MCF 10A (cell line): ENCODE results near the gene ARHGEF4. TPM values are rescaled to one million over a fixed set of nuclear protein-coding genes. Genes with fewer than 3 reads are reported as not detected.

Experiments
- BruUV-seq: library from RNA; stranded (reverse); fragments of 400-500 nt; replicated peaks from 2 replicates; lab custom pipeline; 2021; lab: Mats Ljungman, UMichigan
- CTCF ChIA-PET: fragments of 300-600 bp; sonication (Branson Sonifier 250); formaldehyde crosslinking; extraction: SDS; loops from one replicate; lab custom pipeline; 2021; ENCODE audit warnings: antibody characterized with exemption, inconsistent platforms; lab: Yijun Ruan, JAX
- POLR2A ChIA-PET: fragments of 300-600, 350-650 bp; sonication (Branson Sonifier 250); formaldehyde crosslinking; extraction: SDS; loops from one replicate; lab custom pipeline; 2020; ENCODE audit warnings: antibody characterized with exemption, inconsistent platforms; lab: Yijun Ruan, JAX
- DNase-seq: peaks from one replicate; pipeline ENCODE4 v3.0.0-alpha.2; 2018; ENCODE audit not compliant: unreplicated experiment
- H3K27ac Mint-ChIP-seq: one replicate; pipeline ENCODE4 v1.8.0; 2022; ENCODE audit warnings: mild to moderate bottlenecking, low read depth, mixed read lengths; ENCODE audit not compliant: unreplicated experiment
- H3K27me3 Mint-ChIP-seq: one replicate; pipeline ENCODE4 v1.8.0; 2022; ENCODE audit warnings: mixed read lengths; ENCODE audit not compliant: insufficient read depth, unreplicated experiment
- H3K36me3 Mint-ChIP-seq: one replicate; pipeline ENCODE4 v1.8.0; 2022; ENCODE audit warnings: mild to moderate bottlenecking, moderate library complexity, mixed read lengths; ENCODE audit not compliant: insufficient read depth, unreplicated experiment
- H3K4me1 Mint-ChIP-seq: one replicate; pipeline ENCODE4 v1.8.0; 2022; ENCODE audit warnings: mixed read lengths; ENCODE audit not compliant: insufficient read depth, unreplicated experiment
- H3K4me3 Mint-ChIP-seq: one replicate; pipeline ENCODE4 v1.8.0; 2022; ENCODE audit warnings: mild to moderate bottlenecking, moderate library complexity, mixed read lengths; ENCODE audit not compliant: unreplicated experiment
- H3K9me3 Mint-ChIP-seq: one replicate; pipeline ENCODE4 v1.8.0; 2022; ENCODE audit warnings: mixed read lengths; ENCODE audit not compliant: unreplicated experiment
- intact Hi-C: fragments of 100-400 bp; cut with micrococcal nuclease; formaldehyde crosslinking; loops from 2 replicates; pipeline ENCODE4 v1.14.1; 2022
- total RNA-seq: library from RNA; stranded (reverse); gene quantifications from 2 replicates; pipeline ENCODE4 v1.2.3, GENCODE V29; 2022
- TF ChIP-seq, protein P1 (sequence below): fragments of 200-600 bp; IDR thresholded peaks from one replicate; pipeline ENCODE4 v1.8.0; 2022; ENCODE audit warnings: antibody characterized with exemption, mild to moderate bottlenecking; ENCODE audit not compliant: unreplicated experiment

ARHGEF4 gene
- total RNA-seq, 1 experiment from 2014 or later = 52.0 TPM

GRCh38 chr2:131036696-131037397, 200.1 kb downstream of the ARHGEF4 start:
- Mint-ChIP-seq H3K36me3 (peaks cover 15% of the 10 kb centered on the region), H3K27me3 (no peaks in the 10 kb centered on the region), H3K27ac (no peak overlapping the region), H3K4me3 (no peak overlapping the region), H3K9me3 (no peaks in the 10 kb centered on the region), H3K4me1 (peaks cover 9% of the 10 kb centered on the region)
- ChIA-PET POLR2A (interaction anchor here (1.2 kb wide), 1 partner anchor 48 kb away, joined by 3 read pairs; no protein-coding TSS in a partner anchor), CTCF (interaction anchor here (0.9 to 2.6 kb wide), 2 partner anchors 10 to 37 kb away, joined by 3 to 6 read pairs; no protein-coding TSS in a partner anchor)
- intact Hi-C loops = no loop called here
- no TSS peak for BruUV-seq
- no peak for DNase-seq
- TF ChIP-seq, protein P1, sequence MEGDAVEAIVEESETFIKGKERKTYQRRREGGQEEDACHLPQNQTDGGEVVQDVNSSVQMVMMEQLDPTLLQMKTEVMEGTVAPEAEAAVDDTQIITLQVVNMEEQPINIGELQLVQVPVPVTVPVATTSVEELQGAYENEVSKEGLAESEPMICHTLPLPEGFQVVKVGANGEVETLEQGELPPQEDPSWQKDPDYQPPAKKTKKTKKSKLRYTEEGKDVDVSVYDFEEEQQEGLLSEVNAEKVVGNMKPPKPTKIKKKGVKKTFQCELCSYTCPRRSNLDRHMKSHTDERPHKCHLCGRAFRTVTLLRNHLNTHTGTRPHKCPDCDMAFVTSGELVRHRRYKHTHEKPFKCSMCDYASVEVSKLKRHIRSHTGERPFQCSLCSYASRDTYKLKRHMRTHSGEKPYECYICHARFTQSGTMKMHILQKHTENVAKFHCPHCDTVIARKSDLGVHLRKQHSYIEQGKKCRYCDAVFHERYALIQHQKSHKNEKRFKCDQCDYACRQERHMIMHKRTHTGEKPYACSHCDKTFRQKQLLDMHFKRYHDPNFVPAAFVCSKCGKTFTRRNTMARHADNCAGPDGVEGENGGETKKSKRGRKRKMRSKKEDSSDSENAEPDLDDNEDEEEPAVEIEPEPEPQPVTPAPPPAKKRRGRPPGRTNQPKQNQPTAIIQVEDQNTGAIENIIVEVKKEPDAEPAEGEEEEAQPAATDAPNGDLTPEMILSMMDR = no peak

GRCh38 chr2:131037398-131038257, 200.9 kb downstream of the ARHGEF4 start:
- Mint-ChIP-seq H3K36me3 (peaks cover 15% of the 10 kb centered on the region), H3K9me3 (no peaks in the 10 kb centered on the region), H3K27me3 (no peaks in the 10 kb centered on the region), H3K4me1 (peaks cover 9% of the 10 kb centered on the region), H3K4me3 (no peak overlapping the region), H3K27ac (no peak overlapping the region)
- ChIA-PET POLR2A (interaction anchor here (1.2 kb wide), 1 partner anchor 47 kb away, joined by 3 read pairs; no protein-coding TSS in a partner anchor), CTCF (interaction anchor here (1.1 to 2.6 kb wide), 2 partner anchors 9 to 15 kb away, joined by 3 to 6 read pairs; no protein-coding TSS in a partner anchor)
- DNase-seq = no peak
- BruUV-seq = no TSS peak
- intact Hi-C loops = no loop called here
- TF ChIP-seq, protein P1 = no peak

- POLR2A ChIA-PET = interaction anchor here (0.7 kb wide), 1 partner anchor 738 kb away, joined by 3 read pairs; no protein-coding TSS in a partner anchor
- intact Hi-C loops = no loop called here
- TF ChIP-seq, protein P1 = no peak
Observed at GRCh38 chr2:131038258-131039100, 201.8 kb downstream of the ARHGEF4 start.

More at GRCh38 chr2:131038258-131039100, 201.8 kb downstream of the ARHGEF4 start:
- H3K4me1 Mint-ChIP-seq = peaks cover 8% of the 10 kb centered on the region
- CTCF ChIA-PET = interaction anchor here (1.1 to 2.6 kb wide), 3 partner anchors 8 to 240 kb away, joined by 3 to 6 read pairs (median 3); no protein-coding TSS in a partner anchor
- peaks cover 15% of the 10 kb centered on the region for H3K36me3 Mint-ChIP-seq
- no TSS peak for BruUV-seq
- DNase-seq = no peak
- no peaks in the 10 kb centered on the region for H3K9me3 Mint-ChIP-seq
- H3K27ac Mint-ChIP-seq = no peak overlapping the region
- no peaks in the 10 kb centered on the region for H3K27me3 Mint-ChIP-seq
- no peak overlapping the region for H3K4me3 Mint-ChIP-seq
